HepG2 (cell line): ENCODE data around the gene SPIN1. TPM values are rescaled to one million over a fixed set of nuclear protein-coding genes. Genes with fewer than 3 reads are reported as not detected.
A peak's percentile ranks its signal among the peaks of the same experiment; 100 is the strongest.

Experiments used
- BCLAF1 ChIP-seq: fragments of 450-650 bp; IDR thresholded peaks from 2 replicates; pipeline ENCODE4 v1.6.1; 2017; ENCODE audit warnings: mild to moderate bottlenecking
- BORCS8-MEF2B ChIP-seq: sonication (generic); formaldehyde crosslinking; IDR thresholded peaks from 2 replicates; pipeline ENCODE4 v1.8.0; 2022; ENCODE audit warnings: mild to moderate bottlenecking, missing genetic modification reagents
- FOXK1 ChIP-seq: sonication (generic); formaldehyde crosslinking; IDR thresholded peaks from 2 replicates; pipeline ENCODE4 v1.4.0; 2020; ENCODE audit warnings: low read depth, missing genetic modification reagents, borderline replicate concordance
- FOXK2 ChIP-seq: fragments of 450-650 bp; IDR thresholded peaks from 2 replicates; pipeline ENCODE4 v1.6.1; 2016
- GABPB1 ChIP-seq: IDR thresholded peaks from 2 replicates; pipeline ENCODE4 v1.6.1; 2016; ENCODE audit warnings: mild to moderate bottlenecking, missing genetic modification reagents, moderate library complexity, missing compliant biosample characterization
- GLI4 ChIP-seq: sonication (generic); formaldehyde crosslinking; IDR thresholded peaks from 2 replicates; pipeline ENCODE4 v1.5.1; 2020; ENCODE audit warnings: missing genetic modification reagents, mild to moderate bottlenecking, moderate library complexity, borderline replicate concordance
- HNRNPLL ChIP-seq: fragments of 200-400 bp; formaldehyde crosslinking; IDR thresholded peaks from 2 replicates; pipeline ENCODE4 v1.6.1; 2017; ENCODE audit warnings: mild to moderate bottlenecking, low read depth, low read length; ENCODE audit not compliant: poor library complexity, severe bottlenecking
- NR1H2 ChIP-seq: sonication (generic); formaldehyde crosslinking; IDR thresholded peaks from 2 replicates; pipeline ENCODE4 v1.8.1; 2022; ENCODE audit warnings: low read depth, missing genetic modification reagents, borderline replicate concordance
- SAP130 ChIP-seq: IDR thresholded peaks from 2 replicates; pipeline ENCODE4 v1.6.1; 2016; ENCODE audit warnings: low read depth
- SNAI1 ChIP-seq: sonication (generic); formaldehyde crosslinking; IDR thresholded peaks from 2 replicates; pipeline ENCODE4 v1.5.0; 2020; ENCODE audit warnings: mild to moderate bottlenecking, missing genetic modification reagents, borderline replicate concordance
- TBP ChIP-seq: sonication (generic); formaldehyde crosslinking; IDR thresholded peaks from 2 replicates; pipeline ENCODE4 v1.5.0; 2020; ENCODE audit warnings: missing genetic modification reagents
- TBX2 ChIP-seq: sonication (generic); formaldehyde crosslinking; IDR thresholded peaks from 2 replicates; pipeline ENCODE4 v1.5.0; 2020; ENCODE audit warnings: missing genetic modification reagents, mild to moderate bottlenecking, borderline replicate concordance
- THAP7 ChIP-seq: sonication (generic); formaldehyde crosslinking; IDR thresholded peaks from 2 replicates; pipeline ENCODE4 v1.8.1; 2023; ENCODE audit warnings: mild to moderate bottlenecking, missing genetic modification reagents
- TOE1 ChIP-seq: sonication (generic); formaldehyde crosslinking; IDR thresholded peaks from 2 replicates; pipeline ENCODE4 v1.4.0; 2020; ENCODE audit warnings: mild to moderate bottlenecking, missing genetic modification reagents
- TRAFD1 ChIP-seq: sonication (generic); formaldehyde crosslinking; IDR thresholded peaks from 2 replicates; pipeline ENCODE4 v1.5.1; 2020; ENCODE audit warnings: missing genetic modification reagents, mild to moderate bottlenecking, borderline replicate concordance
- WIZ ChIP-seq: sonication (generic); formaldehyde crosslinking; IDR thresholded peaks from 2 replicates; pipeline ENCODE4 v1.5.1; 2020; ENCODE audit warnings: mild to moderate bottlenecking, missing genetic modification reagents
- YEATS2 ChIP-seq: sonication (generic); formaldehyde crosslinking; IDR thresholded peaks from 2 replicates; pipeline ENCODE4 v1.4.0; 2020; ENCODE audit warnings: missing genetic modification reagents, borderline replicate concordance
- ZEB1 ChIP-seq: IDR thresholded peaks from 2 replicates; pipeline ENCODE4 v1.6.1; 2012; ENCODE audit warnings: mild to moderate bottlenecking, low read depth, inconsistent platforms; ENCODE audit not compliant: insufficient replicate concordance
- ZFX ChIP-seq: sonication (generic); formaldehyde crosslinking; IDR thresholded peaks from 2 replicates; pipeline ENCODE4 v1.4.0; 2020; ENCODE audit warnings: mild to moderate bottlenecking, low read depth, missing genetic modification reagents, moderate library complexity
- ZNF232 ChIP-seq: sonication (generic); formaldehyde crosslinking; IDR thresholded peaks from 2 replicates; pipeline ENCODE4 v1.4.0; 2020; ENCODE audit warnings: missing genetic modification reagents, borderline replicate concordance
- ZNF317 ChIP-seq: sonication (generic); formaldehyde crosslinking; IDR thresholded peaks from 2 replicates; pipeline ENCODE4 v1.5.0; 2020; ENCODE audit warnings: mild to moderate bottlenecking, missing genetic modification reagents
- ZNF430 ChIP-seq: sonication (generic); formaldehyde crosslinking; IDR thresholded peaks from 2 replicates; pipeline ENCODE4 v1.9.0; 2021; ENCODE audit warnings: mild to moderate bottlenecking, missing genetic modification reagents
- ZNF460 ChIP-seq: sonication (generic); formaldehyde crosslinking; IDR thresholded peaks from 2 replicates; pipeline ENCODE4 v1.5.1; 2020; ENCODE audit warnings: missing genetic modification reagents, mild to moderate bottlenecking, borderline replicate concordance
- ZNF800 ChIP-seq: sonication (generic); formaldehyde crosslinking; IDR thresholded peaks from 2 replicates; pipeline ENCODE4 v1.4.0; 2020; ENCODE audit warnings: missing genetic modification reagents
- polyA plus RNA-seq, 8 experiments: library from polyadenylated mRNA; depleted of rRNA in 3 of 8; stranded (reverse) in 7 of 8; unstranded in 1 of 8; fragments of >200 nt; fragmentation: Illumina TruSeq in 4 of 8; extraction: Trizol in 4 of 8; gene quantifications; 2 replicates each; pipeline versions ENCODE4 v1.2.1 to v1.2.3, GENCODE V29; 2011 to 2016; ENCODE audit warnings: low read depth in 4 of 8, missing spikeins in 1 of 8, mixed read lengths in 1 of 8; ENCODE audit not compliant: insufficient read depth in 1 of 8
- total RNA-seq, 5 experiments: library from RNA; depleted of rRNA; stranded (reverse); fragments of >200 nt; fragmentation: Illumina TruSeq; extraction: Trizol; gene quantifications; 2 replicates each; pipeline ENCODE4 v1.2.3, GENCODE V29; 2016; ENCODE audit warnings: low read depth in 1 of 5

SPIN1 gene
- total and polyA plus RNA-seq, 2 of the 13 experiments (the other 11 are each of a cell fraction or from before 2014, with no cell fraction given), result 20.0 to 24.3 TPM

GRCh38 chr9:88387552-88388202, 567 bp upstream of the SPIN1 start (continued):
- TF ChIP-seq ZNF800 (CRISPR knock-in tag), result no peak
- peak; percentile 59; the same call in 1 of the 2 replicates for TF ChIP-seq ZFX (CRISPR knock-in tag)
- TF ChIP-seq FOXK2, result no peak
- peak; percentile 53 for TF ChIP-seq HNRNPLL
- 0 out of 2 replicates have a peak, but pooled peaks have one; percentile 7 for TF ChIP-seq ZNF317
- TF ChIP-seq NR1H2 (CRISPR knock-in tag), result no peak
- no peak for TF ChIP-seq ZNF232 (CRISPR knock-in tag)
- TF ChIP-seq TBX2 (CRISPR knock-in tag), result peak; percentile 40; the same call in 1 of the 2 replicates
- TF ChIP-seq TBP, result no peak
- no peak for TF ChIP-seq TOE1
- peak; percentile 98 for TF ChIP-seq ZEB1
- no peak for TF ChIP-seq THAP7
- TF ChIP-seq GABPB1 (CRISPR knock-in tag), result peak; percentile 46
- no peak for TF ChIP-seq FOXK1 (CRISPR knock-in tag)
- TF ChIP-seq WIZ (CRISPR knock-in tag), result no peak
- no peak; the same call in 1 of the 2 replicates for TF ChIP-seq BORCS8-MEF2B (CRISPR knock-in tag)
- TF ChIP-seq ZNF460 (CRISPR knock-in tag), result no peak
- TF ChIP-seq BCLAF1, result no peak
- no peak for TF ChIP-seq TRAFD1 (CRISPR knock-in tag)
- no peak; the same call in 1 of the 2 replicates for TF ChIP-seq SAP130 (CRISPR knock-in tag)
- TF ChIP-seq YEATS2 (CRISPR knock-in tag), result no peak
- TF ChIP-seq SNAI1 (CRISPR knock-in tag), result no peak
- TF ChIP-seq ZNF430 (CRISPR knock-in tag), result no peak
- no peak for TF ChIP-seq GLI4 (CRISPR knock-in tag)
